Measurements from ENCODE around the gene HECTD4. TPM values are rescaled to one million over a fixed set of nuclear protein-coding genes. Genes with fewer than 3 reads are reported as not detected.

The HECTD4 gene
- total RNA-seq, 1 experiment from 2014 or later = 31.2 TPM

GRCh38 chr12:112303799-112304198 is 78.4 kb downstream of the HECTD4 start:
- H4K20me1 ChIP-seq (ENCODE audit: insufficient read depth) = 0 out of 2 replicates have a peak, but pooled peaks cover 4% of the 10 kb centered on the region
- POLR2A ChIA-PET = no interaction called here

More at GRCh38 chr12:112303799-112304198, 78.4 kb downstream of the HECTD4 start:
- H3K4me1 ChIP-seq (ENCODE audit: control insufficient read depth in 1 of 2, insufficient read depth in 2 of 2, low read length in 2 of 2) = no peaks in the 10 kb centered on the region
- intact Hi-C loops (cut with micrococcal nuclease) = no loop called here
- CTCF ChIA-PET = no interaction called here
- no TSS peak for BruUV-seq (replicated peaks)
- H3K9me2 ChIP-seq (ENCODE audit: insufficient read depth) = no peaks in the 10 kb centered on the region
- H3K9me3 ChIP-seq (ENCODE audit: control insufficient read depth in 1 of 2, insufficient read depth in 1 of 2, low read depth in 1 of 2, low read length in 2 of 2) = no peaks in the 10 kb centered on the region
- no peak for ATAC-seq
- H3K9ac ChIP-seq (ENCODE audit: low read length) = no peak overlapping the region
- no peaks in the 10 kb centered on the region for H3K79me2 ChIP-seq (ENCODE audit: insufficient read depth, low read length)
- no peak overlapping the region for H2AFZ ChIP-seq (ENCODE audit: low read depth, low read length, poor library complexity, severe bottlenecking)
- H3K4me3 ChIP-seq (replicated peaks in 1 of 2; ENCODE audit: low read depth in 1 of 2, low read length in 2 of 2) = no peak overlapping the region
- RAD21 ChIA-PET (ENCODE audit: low non-redundant PET in 1 of 2, low total read pairs in 2 of 2, uncharacterized antibody in 2 of 2, unreplicated experiment in 2 of 2) = no interaction called here
- H3K27ac ChIP-seq (ENCODE audit: low read depth, low read length) = no peak overlapping the region
- TF ChIP-seq RAD21 (IDR thresholded peaks at IDR 0.05; ENCODE audit: low read depth) = no peak
- TF ChIP-seq FOSL1 (IDR thresholded peaks at IDR 0.05; ENCODE audit: low read depth) = no peak
- TF ChIP-seq, protein P1, sequence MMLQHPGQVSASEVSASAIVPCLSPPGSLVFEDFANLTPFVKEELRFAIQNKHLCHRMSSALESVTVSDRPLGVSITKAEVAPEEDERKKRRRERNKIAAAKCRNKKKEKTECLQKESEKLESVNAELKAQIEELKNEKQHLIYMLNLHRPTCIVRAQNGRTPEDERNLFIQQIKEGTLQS (IDR thresholded peaks at IDR 0.05) = no peak
- TF ChIP-seq TCF7L2 (IDR thresholded peaks at IDR 0.05; ENCODE audit: borderline replicate concordance, extremely low read depth, insufficient read depth, insufficient read length) = no peak
- TF ChIP-seq CEBPB (IDR thresholded peaks at IDR 0.05; ENCODE audit: low read depth) = no peak
- TF ChIP-seq EZH2 (IDR thresholded peaks at IDR 0.05) = no peak
- TF ChIP-seq ZNF274 (IDR thresholded peaks at IDR 0.05; ENCODE audit: low read depth, low read length) = no peak
- TF ChIP-seq, protein P2, sequence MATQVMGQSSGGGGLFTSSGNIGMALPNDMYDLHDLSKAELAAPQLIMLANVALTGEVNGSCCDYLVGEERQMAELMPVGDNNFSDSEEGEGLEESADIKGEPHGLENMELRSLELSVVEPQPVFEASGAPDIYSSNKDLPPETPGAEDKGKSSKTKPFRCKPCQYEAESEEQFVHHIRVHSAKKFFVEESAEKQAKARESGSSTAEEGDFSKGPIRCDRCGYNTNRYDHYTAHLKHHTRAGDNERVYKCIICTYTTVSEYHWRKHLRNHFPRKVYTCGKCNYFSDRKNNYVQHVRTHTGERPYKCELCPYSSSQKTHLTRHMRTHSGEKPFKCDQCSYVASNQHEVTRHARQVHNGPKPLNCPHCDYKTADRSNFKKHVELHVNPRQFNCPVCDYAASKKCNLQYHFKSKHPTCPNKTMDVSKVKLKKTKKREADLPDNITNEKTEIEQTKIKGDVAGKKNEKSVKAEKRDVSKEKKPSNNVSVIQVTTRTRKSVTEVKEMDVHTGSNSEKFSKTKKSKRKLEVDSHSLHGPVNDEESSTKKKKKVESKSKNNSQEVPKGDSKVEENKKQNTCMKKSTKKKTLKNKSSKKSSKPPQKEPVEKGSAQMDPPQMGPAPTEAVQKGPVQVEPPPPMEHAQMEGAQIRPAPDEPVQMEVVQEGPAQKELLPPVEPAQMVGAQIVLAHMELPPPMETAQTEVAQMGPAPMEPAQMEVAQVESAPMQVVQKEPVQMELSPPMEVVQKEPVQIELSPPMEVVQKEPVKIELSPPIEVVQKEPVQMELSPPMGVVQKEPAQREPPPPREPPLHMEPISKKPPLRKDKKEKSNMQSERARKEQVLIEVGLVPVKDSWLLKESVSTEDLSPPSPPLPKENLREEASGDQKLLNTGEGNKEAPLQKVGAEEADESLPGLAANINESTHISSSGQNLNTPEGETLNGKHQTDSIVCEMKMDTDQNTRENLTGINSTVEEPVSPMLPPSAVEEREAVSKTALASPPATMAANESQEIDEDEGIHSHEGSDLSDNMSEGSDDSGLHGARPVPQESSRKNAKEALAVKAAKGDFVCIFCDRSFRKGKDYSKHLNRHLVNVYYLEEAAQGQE (IDR thresholded peaks at IDR 0.05; ENCODE audit: low read depth) = no peak
- TF ChIP-seq YY1 (IDR thresholded peaks at IDR 0.05; ENCODE audit: extremely low read depth, insufficient replicate concordance, low read depth, low read length) = no peak
- TF ChIP-seq EZH2phosphoT487 (IDR thresholded peaks at IDR 0.05; ENCODE audit: borderline replicate concordance) = no peak
- TF ChIP-seq ELF1 (IDR thresholded peaks at IDR 0.05; ENCODE audit: borderline replicate concordance, low read depth) = no peak
- TF ChIP-seq POLR2AphosphoS5 (IDR thresholded peaks at IDR 0.05; ENCODE audit: low read depth, low read length) = no peak
- no peak for TF ChIP-seq CBX3 (IDR thresholded peaks at IDR 0.05; ENCODE audit: low read depth)
- no peak for TF ChIP-seq SP1 (IDR thresholded peaks at IDR 0.05; ENCODE audit: low read depth)
- TF ChIP-seq EGR1 (IDR thresholded peaks at IDR 0.05; ENCODE audit: low read depth) = no peak
- TF ChIP-seq, protein P3, sequence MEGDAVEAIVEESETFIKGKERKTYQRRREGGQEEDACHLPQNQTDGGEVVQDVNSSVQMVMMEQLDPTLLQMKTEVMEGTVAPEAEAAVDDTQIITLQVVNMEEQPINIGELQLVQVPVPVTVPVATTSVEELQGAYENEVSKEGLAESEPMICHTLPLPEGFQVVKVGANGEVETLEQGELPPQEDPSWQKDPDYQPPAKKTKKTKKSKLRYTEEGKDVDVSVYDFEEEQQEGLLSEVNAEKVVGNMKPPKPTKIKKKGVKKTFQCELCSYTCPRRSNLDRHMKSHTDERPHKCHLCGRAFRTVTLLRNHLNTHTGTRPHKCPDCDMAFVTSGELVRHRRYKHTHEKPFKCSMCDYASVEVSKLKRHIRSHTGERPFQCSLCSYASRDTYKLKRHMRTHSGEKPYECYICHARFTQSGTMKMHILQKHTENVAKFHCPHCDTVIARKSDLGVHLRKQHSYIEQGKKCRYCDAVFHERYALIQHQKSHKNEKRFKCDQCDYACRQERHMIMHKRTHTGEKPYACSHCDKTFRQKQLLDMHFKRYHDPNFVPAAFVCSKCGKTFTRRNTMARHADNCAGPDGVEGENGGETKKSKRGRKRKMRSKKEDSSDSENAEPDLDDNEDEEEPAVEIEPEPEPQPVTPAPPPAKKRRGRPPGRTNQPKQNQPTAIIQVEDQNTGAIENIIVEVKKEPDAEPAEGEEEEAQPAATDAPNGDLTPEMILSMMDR (IDR thresholded peaks at IDR 0.05 in 2 of 3, conservative IDR thresholded peaks at IDR 0.05 in 1 of 3; ENCODE audit: borderline replicate concordance in 1 of 3, insufficient read depth in 1 of 3, low read depth in 2 of 3, low read length in 2 of 3) = no peak
- no peak for TF ChIP-seq MAX (IDR thresholded peaks at IDR 0.05)
- no peak for TF ChIP-seq JUND (IDR thresholded peaks at IDR 0.05)
- TF ChIP-seq, protein P4, sequence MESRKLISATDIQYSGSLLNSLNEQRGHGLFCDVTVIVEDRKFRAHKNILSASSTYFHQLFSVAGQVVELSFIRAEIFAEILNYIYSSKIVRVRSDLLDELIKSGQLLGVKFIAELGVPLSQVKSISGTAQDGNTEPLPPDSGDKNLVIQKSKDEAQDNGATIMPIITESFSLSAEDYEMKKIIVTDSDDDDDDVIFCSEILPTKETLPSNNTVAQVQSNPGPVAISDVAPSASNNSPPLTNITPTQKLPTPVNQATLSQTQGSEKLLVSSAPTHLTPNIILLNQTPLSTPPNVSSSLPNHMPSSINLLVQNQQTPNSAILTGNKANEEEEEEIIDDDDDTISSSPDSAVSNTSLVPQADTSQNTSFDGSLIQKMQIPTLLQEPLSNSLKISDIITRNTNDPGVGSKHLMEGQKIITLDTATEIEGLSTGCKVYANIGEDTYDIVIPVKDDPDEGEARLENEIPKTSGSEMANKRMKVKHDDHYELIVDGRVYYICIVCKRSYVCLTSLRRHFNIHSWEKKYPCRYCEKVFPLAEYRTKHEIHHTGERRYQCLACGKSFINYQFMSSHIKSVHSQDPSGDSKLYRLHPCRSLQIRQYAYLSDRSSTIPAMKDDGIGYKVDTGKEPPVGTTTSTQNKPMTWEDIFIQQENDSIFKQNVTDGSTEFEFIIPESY (IDR thresholded peaks at IDR 0.05; ENCODE audit: extremely low read depth, insufficient replicate concordance, low read length) = no peak
- no peak for DNase-seq (ENCODE audit: low read depth, low spot score)
- no peak overlapping the region for H3K4me2 ChIP-seq (ENCODE audit: low read length)
- no peaks in the 10 kb centered on the region for H3K27me3 ChIP-seq (ENCODE audit: insufficient read depth, low read length)
- no peaks in the 10 kb centered on the region for H3K36me3 ChIP-seq (ENCODE audit: control insufficient read depth in 1 of 2, insufficient read depth in 2 of 2, low read length in 2 of 2)
